OCI-LY3 (cell line): ENCODE results near the gene PINLYP.
"Not testable (repeated sequence)": the region's sequence is repeated elsewhere in the genome, so short reads cannot be mapped to it uniquely, and the experiment has no call there.

Experiments used
- CTCF ChIP-seq: fragments of 200-600, 300-600 bp; sonication (generic); IDR thresholded peaks from 2 replicates; pipeline ENCODE4 v1.5.1; 2014; ENCODE audit warnings: antibody characterized with exemption, low read length, low read depth
- EZH2phosphoT487 ChIP-seq: fragments of 200-600 bp; shearing (Covaris generic); IDR thresholded peaks from 2 replicates; pipeline ENCODE4 v1.6.1; 2018; ENCODE audit warnings: antibody characterized with exemption, mixed run types, low read depth

- TF ChIP-seq CTCF, EZH2phosphoT487: not testable (repeated sequence)
Measured at GRCh38 chr19:43547926-43548325, 27.7 kb upstream of the PINLYP start.
